Left hindlimb (tissue), 1 donor: ENCODE measurements around the gene SPSB2.
A peak's percentile ranks its signal among the peaks of the same experiment; 100 is the strongest.
"Not testable (repeated sequence)": the region's sequence is repeated elsewhere in the genome, so short reads cannot be mapped to it uniquely, and the experiment has no call there.

Source experiments
- DNase-seq: peaks from one replicate; pipeline ENCODE4 v3.0.0-alpha.2; 2018

SPSB2 gene, protein sequence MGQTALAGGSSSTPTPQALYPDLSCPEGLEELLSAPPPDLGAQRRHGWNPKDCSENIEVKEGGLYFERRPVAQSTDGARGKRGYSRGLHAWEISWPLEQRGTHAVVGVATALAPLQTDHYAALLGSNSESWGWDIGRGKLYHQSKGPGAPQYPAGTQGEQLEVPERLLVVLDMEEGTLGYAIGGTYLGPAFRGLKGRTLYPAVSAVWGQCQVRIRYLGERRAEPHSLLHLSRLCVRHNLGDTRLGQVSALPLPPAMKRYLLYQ

DNA sequence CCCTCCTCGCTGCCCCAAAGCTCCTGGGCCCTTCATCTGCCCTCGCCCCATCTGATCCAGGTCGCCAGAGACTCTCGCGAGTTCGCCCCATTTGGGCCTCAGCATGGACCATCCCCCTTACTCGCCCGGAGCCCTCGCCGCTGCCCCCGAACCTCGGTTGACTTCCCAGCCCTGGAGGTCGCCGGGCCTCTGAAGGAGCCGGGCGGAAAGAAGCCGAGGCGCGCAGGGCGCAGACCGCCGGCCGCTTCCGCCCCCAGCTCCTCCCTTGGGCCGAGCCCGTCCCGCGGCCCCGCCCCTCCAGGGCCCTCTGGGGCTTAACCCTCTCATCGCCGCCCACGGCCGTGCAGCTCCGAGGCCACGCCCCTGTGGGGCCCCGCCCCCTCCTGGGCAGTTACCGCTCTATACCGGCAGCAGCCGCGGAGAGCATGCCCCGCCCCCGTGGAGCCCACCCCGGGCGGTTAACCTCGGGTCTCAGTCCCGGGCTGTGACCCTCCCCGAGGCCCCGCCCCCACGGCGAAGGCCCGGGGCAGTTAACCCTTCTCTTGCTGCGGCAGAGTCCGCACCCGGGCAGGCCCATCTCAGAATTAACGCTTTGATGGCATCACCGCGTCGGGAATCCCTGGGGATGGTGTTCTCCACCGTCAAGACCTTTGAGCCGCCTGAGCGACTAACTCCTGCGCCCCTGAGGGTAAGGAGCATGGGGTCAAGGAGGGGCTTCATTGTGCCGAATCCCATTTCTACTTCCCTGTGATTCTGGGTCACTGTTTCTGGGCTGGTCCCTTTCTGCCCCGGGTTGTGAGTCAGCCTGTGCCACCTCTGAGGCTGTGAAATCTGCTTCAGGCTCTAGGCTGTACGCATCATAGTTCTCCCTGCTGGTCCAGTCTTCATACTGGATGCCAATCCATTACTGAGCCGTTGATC is at the start of gene SPSB2:
Gene SPSB2, minus strand, starts transcription at position 210 of the 921 bp plus-strand sequence. CDS start 402 bp downstream, outside the sequence.
- DNase-seq: peak; percentile 97

DNA sequence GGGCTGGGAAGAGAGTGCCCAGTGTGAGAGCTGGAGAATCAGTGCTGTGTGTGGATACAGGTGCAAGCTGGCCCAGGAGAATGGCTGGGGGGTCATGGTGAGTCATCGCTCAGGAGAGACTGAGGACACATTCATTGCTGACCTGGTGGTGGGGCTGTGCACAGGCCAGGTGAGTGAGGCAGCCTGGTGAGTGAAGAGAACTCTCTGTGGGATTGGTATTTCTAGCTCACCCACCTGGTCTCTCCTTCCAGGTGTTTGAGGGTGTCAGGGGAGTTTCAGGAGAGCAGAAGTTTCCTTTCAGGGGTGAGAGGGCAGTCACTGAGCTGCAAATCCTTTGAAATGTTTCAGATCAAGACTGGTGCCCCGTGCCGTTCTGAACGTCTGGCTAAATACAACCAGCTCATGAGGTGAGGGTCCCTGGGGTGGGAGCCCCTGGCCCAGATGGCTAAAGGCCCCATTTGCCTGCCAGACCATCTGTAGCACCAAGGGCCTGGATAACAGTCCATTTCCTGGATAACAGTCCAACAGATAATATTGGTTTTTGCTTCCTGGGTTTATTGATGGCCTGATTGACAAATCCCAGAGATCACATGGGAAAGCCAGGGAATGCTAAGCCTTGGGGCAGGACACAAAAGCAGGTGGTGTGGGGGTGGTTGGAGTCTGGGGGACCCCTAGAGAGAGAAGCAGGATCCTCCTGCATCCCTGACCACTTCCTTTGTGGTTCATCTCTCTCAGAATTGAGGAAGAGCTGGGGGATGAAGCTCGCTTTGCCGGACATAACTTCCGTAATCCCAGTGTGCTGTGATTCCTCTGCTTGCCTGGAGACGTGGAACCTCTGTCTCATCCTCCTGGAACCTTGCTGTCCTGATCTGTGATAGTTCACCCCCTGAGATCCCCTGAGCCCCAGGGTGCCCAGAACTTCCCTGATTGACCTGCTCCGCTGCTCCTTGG is 49.2 kb upstream of the SPSB2 start:
- no peak for DNase-seq

DNA sequence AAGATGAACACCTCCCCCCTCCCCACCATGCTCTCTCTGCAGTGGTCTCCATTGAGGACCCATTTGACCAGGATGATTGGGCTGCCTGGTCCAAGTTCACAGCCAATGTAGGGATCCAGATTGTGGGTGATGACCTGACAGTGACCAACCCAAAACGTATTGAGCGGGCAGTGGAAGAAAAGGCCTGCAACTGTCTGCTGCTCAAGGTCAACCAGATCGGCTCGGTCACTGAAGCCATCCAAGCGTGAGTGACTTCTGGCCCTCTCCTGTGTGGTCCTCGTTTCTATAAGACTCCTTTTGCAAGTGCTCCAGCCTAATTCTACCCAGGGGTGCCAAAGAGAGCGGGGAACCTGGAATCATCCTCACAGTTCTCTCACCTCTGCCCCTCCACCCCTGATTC is 48.4 kb upstream of the SPSB2 start:
- no peak for DNase-seq

DNA sequence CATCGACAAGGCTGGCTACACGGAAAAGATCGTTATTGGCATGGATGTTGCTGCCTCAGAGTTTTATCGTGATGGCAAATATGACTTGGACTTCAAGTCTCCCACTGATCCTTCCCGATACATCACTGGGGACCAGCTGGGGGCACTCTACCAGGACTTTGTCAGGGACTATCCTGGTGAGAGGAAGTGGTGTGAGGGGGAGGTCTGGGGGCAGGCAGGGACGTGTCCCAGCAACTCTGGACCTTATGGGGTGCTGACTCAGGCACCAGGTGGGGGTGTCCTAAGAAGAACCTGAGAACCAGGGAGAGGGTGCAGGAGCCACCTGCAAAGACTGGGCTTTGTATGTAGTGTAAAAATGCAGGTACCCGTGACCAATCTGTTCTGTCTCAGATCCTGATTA is 46.5 kb upstream of the SPSB2 start:
- DNase-seq: no peak

DNA sequence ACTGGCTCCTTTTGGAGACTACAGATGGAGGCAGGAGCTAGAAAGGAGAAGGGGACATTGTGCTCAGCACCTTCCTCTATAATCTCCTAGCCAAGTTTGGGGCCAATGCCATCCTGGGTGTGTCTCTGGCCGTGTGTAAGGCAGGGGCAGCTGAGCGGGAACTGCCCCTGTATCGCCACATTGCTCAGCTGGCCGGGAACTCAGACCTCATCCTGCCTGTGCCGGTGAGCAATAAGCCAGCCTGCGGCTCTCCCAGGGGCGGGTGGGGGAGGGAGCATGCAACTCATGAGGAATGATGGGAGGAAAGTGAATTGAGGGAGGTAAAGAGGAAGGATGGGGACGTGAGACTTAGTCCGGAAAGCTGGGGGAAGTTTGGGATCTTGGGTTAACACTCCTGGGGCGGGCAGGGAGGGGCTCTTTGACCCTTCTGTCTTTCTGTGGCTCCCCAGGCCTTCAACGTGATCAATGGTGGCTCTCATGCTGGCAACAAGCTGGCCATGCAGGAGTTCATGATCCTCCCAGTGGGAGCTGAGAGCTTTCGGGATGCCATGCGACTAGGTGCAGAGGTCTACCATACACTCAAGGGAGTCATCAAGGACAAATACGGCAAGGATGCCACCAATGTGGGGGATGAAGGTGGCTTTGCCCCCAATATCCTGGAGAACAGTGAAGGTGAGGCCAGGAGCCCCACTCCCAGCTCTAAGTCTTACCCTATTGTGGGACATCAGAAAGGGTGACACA is 44.6 kb upstream of the SPSB2 start:
- no peak for DNase-seq

DNA sequence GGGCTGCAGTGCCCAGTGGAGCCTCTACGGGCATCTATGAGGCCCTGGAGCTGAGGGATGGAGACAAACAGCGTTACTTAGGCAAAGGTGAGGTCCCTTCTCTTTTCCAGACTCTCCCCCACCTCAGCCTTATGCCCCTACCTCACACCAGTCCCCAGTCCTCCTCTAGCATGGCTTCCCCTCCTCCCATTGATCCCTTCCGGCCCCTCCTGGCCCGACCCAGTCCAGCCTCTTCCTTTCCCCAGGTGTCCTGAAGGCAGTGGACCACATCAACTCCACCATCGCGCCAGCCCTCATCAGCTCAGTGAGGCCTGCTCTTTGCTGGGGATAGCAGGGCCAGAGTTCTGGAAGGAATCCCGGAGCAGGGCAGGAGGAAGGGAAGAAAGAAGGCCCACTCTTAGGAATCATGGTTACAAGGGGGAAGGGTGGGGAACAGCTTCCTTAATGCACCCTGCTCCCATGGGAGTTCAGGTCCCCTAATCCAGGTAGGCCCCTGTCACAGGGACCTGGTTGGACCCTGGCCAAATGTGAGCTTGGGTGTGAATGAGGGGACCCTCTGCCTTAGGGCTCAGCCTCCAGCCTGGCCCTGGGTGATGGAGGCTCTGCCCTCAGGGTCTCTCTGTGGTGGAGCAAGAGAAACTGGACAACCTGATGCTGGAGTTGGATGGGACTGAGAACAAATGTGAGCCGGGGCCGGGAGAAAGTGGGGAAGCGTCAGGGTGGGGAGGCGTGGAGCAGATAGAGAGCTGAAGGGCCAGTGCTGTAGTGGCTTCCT is 43.5 kb upstream of the SPSB2 start:
- DNase-seq: no peak

DNA sequence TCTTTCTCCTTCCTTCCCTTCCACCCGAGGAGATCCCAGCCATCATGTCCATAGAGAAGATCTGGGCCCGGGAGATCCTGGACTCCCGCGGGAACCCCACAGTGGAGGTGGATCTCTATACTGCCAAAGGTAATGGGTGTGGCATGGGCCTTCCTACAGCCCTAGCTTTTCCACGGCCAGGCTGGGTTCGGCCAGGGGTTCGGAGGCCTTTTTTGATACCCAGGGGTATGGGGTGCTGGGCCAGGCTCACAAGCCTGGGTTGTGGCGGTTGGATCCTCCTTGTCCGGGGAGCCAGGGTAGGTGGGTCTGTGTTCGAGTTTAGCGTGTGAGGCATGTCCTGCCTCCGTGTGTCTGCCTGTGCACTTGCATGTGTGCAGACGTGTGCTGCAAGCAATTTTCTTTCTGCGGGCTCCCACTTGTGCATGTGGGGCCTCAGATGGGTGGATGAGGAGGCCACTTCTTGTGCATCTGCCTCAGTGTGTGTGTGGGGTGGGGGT is 42.7 kb upstream of the SPSB2 start:
- DNase-seq: no peak

DNA sequence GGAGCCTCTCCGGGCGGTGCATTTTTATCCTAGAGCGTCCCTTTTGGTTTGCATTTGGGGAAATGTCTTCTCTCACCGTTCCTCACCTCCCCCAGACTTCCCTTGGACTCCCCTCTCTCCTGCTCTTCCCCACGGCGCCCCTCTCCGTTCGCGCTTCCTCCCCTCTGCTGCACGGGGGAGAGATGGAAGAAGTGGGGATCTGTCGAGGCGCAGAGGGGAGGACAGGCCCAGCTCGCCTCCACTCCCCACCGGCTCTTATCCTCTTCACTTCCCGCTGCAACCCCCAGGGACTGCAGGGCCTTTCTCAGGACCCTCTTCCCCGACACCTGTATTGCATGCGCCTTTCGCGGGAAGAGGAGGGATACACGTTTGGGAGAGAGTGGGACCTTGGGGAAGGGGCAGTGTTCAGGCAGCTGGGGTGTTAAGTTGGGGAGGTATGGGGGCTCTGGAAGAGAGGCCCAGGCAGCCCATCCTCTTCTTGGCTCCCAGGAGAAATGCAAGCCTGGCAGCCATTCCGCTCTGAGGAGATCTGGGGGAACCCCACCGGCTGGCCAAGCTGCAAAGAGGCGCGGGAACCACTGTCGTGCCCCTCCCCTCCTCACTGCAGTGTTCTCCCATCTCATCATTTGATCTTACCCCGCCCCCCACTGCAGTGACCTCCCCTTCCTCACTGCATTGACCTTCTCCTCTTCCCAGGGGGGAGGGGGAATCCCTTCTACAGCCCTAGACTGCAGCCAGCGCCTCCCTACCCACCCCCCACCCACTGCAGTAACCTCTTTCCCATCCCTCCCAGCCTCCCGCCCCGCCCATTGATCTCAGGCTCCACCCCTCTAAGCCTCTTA is 42.1 kb upstream of the SPSB2 start:
- DNase-seq: no peak

DNA sequence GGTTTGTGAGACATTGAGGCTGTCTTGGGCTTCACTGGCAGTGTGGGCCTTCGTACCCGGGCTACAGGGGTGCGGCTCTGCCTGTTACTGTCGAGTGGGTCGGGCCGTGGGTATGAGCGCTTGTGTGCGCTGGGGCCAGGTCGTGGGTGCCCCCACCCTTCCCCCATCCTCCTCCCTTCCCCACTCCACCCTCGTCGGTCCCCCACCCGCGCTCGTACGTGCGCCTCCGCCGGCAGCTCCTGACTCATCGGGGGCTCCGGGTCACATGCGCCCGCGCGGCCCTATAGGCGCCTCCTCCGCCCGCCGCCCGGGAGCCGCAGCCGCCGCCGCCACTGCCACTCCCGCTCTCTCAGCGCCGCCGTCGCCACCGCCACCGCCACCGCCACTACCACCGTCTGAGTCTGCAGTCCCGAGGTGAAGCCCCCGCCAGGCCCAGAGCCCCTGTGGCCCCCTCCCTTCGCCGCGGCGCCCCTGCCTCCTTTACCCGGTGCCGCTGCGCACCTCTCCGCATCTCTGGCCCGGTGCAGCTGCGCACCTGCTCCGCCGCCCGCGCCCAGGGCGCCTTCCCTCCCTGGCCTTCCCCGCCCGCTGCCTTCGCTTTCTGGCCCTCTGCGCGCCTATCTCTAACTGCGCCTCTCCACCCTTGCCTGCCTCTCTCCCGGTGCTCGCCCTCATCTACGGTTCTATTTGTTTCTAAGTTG is 41.3 kb upstream of the SPSB2 start, which contains the start of gene ENO2:
Gene ENO2, plus strand, starts transcription at position 335 of the 701 bp plus-strand sequence. CDS start 1,253 bp downstream, outside the sequence.
- peak; percentile 80 for DNase-seq

DNA sequence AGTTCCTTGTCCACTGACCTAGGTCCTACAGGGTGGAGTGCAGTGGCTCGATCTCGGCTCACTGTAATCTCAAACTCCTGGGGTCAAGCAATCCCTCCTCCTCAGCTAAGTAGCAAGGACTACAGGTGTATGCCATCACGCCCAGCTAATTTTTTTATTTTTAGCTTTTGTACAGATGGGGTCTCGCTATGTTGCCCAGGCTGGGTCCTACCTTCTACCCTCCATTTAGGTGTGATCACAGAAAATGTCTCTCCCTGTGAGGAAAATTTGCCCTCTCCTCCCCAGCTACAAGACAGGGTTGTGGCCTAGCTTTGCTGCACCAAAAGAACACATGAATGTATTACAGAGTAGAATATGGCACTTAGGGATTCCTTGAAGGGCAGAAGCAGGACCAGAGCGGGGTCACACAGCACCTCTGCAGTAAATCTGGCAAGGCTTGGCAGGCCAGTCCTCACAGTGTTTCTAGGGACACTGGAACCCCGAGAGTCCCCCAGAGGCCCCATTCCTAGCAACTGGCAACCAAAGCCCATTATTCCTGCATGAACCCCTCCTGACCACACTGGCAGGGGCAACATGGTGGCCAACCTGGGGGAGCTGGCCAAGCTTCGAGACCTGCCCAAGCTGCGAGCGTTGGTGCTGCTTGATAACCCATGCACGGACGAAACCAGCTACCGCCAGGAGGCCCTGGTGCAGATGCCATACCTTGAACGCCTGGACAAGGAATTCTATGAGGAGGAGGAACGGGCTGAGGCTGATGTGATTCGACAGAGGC is 39.2 kb upstream of the SPSB2 start:
- no peak for DNase-seq

DNA sequence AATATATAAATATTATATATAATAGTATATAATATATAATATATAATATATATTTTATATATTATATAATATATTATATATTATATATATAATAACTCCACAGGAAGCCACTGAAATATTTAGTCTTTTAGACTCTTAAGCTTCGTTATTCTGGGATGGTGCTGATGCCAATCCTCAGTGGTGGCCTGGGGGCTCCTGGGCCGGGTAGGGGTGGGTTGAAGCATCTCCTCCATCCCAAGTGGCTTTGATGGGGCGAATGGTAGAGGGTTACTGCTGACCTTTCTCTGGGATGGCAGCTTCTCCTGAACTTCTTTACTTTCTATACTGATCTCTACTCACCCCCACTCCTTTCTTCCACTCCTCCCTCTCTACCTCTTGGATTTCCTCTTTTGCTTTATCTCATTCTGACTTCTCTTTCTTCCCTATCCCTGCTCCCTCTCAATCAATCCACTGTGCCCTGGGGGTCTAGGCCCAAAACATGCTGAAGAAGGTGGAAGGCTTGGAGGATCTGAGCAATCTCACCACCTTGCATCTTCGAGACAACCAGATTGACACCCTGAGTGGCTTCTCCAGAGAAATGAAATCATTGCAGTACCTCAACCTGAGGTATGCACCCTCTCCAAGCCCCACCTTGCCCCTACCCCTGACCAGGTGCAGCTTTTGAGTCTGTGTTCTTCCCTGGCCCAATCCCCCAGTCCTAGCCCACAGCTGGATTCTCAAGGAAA is 36.5 kb upstream of the SPSB2 start:
- no peak for DNase-seq

DNA sequence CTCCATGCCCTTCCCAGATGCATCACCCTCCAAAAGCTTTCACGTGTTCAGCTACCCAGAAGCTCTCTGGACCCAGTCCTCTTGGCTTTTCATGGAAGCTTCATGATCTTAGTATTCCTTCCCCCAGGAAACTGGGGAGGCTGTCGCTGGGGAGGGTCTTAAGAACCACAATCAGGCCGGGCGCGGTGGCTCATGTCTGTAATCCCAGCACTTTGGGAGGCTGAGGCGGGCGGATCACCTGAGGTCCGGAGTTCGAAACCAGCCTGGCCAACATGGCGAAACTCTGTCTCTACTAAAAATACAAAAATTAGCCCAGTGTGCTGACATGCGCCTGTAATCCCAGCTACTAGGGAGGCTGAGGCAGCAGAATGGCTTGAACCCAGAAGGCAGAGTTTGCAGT is 35.0 kb upstream of the SPSB2 start:
- not testable (repeated sequence) for DNase-seq

DNA sequence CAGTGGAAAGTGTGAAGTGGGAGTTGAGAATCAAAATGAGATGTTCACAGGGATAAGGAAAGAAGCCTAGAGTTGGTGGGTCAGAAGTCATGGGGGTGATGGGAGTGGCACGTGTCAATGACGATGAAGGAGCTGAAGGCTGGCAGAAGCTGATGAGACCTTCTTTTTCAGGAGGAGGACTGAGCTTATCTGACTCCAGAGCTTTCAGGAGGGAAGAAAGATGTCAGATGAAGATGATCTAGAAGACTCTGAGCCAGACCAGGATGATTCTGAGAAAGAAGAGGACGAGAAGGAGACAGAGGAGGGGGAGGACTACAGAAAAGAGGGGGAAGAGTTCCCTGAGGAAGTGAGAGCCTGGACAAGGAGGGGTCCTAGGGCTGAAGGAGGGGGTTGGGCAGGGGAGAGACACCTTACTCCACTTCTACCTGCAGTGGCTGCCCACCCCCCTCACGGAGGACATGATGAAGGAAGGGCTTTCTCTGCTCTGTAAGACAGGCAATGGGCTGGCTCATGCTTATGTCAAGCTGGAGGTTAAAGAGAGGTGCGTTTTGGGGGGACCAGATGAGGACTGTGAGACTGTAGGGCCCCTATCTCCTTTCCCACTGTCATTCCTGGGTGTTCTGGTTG is 32.4 kb upstream of the SPSB2 start:
- no peak for DNase-seq

DNA sequence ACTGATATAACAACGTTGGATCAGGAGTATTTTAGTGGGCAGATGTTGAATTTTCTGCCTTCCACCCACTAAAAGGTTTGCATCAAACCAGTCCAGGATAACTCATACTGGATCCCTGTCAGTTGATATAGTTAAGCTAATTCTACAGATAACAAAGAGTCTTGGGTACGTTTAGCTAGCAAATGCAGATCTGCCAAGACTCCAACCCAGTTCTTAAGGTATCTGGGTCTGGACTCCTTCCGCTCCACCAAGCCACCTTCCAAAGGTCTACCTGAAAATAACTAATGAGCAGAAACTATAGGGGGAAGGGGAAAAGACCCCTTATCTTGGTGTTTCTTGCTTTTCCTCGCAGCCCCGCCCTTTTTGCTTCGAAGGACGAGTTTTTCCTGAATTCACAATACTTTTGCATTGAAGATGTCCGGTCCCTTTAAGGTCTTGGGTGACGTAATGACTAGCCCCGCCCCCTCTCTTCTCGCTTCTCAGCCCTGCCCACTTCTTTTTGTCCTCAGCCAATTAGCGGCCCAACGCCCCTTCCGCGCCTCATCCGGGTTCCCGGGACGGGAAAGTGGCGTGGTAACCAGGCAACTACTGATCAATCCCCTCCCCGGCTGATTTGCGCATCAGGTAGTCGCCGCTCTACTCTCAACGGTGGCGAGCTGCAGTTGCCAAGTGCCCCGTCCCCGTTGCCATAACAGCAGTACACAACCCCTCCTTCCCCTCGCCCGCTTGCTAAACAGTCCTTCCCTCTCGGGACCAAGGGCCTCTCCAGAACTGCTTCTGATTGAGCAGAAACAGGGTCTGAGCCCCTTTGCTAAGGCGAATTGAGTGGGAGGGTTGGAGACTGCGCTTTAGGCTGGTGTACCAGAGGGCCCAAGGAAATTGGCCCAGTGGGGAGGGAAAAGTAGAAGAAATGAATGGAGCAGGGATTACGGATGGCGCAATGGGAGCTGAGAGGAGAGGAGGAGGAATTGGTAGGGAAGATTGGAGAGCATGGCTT is 31.5 kb upstream of the SPSB2 start, which contains the start of gene LRRC23:
Gene LRRC23, plus strand, starts transcription at position 543 of the 997 bp plus-strand sequence. CDS start 812 bp downstream, outside the sequence.
- peak; percentile 98 for DNase-seq

DNA sequence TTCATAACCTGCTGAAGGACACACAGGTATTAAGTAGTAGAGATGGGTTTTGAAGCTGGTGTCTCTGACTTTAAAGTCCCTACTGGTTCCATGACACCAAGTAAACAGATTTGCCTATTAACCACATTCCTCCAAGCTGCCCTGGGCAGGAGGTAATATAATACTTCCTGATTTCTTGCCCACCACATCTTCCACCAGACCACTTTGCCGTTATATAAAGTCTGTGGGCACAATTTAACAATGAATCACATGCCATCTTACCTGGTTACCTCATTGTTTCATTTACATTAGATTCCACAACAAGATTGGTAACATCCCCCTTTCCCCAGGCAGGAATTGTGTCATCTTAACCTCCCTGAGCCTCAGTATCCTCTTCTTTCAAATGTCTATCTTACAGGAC is 30.6 kb upstream of the SPSB2 start:
- no peak for DNase-seq

DNA sequence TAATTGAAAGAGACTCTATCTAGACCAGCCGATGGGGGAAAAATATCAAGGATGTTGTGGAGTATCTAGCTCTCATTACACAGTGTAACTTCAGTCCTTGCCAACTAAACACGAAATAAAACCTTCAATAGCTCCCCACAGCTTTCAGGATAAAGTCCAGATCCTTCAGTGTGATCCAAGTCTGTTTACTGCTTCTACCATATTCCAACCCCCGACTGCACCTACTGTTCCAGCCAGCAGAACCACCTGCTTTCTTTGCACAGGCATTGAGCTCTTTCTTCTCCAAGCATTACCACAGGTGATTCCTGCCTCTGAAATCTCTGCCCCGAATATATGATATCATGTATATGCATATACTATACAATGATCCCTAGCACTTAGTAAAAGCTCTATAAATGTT is 29.3 kb upstream of the SPSB2 start:
- no peak for DNase-seq
